ENCODE data around the gene CPNE6.

CPNE6 gene

DNA sequence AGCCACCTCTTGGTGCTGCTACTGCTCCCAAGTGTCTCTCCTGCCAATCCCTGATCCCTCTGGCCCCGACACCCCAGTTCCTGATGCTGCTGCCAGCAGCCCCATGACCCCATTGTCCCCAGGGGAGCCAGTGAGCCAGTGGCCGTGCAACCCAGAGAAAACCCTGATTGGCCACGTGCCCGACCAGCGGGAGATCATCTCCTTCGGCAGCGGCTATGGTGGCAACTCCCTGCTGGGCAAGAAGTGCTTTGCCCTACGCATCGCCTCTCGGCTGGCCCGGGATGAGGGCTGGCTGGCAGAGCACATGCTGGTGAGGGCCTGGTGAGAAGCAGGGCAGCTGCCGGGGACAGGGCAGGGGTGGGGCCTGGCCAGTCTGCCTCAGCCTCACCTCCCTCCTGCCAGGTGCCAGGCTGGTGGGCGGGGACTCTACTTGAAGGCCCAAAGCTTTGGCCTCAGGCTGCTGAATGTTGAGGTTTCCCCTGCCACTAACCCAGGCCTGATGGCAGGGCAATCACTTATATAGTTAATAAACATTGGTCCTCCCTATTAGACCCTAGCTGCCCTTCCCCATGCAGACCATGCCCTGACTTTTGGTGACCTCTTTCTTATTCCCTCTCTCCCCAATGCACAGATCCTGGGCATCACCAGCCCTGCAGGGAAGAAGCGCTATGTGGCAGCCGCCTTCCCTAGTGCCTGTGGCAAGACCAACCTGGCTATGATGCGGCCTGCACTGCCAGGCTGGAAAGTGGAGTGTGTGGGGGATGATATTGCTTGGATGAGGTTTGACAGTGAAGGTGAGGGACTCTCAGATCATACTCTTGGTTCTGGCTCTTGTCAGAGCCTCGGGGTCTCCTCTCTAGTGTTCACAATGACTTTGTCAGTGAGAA is 27.8 kb downstream of the CPNE6 start:
- no peak for TF ChIP-seq SNAI2 (CRISPR knock-in tag; IDR thresholded peaks at IDR 0.05)
- no peak for TF ChIP-seq BACH2 (CRISPR knock-in tag; IDR thresholded peaks at IDR 0.05; ENCODE audit: borderline replicate concordance)
- TF ChIP-seq, protein P1, sequence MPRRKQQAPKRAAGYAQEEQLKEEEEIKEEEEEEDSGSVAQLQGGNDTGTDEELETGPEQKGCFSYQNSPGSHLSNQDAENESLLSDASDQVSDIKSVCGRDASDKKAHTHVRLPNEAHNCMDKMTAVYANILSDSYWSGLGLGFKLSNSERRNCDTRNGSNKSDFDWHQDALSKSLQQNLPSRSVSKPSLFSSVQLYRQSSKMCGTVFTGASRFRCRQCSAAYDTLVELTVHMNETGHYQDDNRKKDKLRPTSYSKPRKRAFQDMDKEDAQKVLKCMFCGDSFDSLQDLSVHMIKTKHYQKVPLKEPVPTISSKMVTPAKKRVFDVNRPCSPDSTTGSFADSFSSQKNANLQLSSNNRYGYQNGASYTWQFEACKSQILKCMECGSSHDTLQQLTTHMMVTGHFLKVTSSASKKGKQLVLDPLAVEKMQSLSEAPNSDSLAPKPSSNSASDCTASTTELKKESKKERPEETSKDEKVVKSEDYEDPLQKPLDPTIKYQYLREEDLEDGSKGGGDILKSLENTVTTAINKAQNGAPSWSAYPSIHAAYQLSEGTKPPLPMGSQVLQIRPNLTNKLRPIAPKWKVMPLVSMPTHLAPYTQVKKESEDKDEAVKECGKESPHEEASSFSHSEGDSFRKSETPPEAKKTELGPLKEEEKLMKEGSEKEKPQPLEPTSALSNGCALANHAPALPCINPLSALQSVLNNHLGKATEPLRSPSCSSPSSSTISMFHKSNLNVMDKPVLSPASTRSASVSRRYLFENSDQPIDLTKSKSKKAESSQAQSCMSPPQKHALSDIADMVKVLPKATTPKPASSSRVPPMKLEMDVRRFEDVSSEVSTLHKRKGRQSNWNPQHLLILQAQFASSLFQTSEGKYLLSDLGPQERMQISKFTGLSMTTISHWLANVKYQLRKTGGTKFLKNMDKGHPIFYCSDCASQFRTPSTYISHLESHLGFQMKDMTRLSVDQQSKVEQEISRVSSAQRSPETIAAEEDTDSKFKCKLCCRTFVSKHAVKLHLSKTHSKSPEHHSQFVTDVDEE (CRISPR knock-in tag; IDR thresholded peaks at IDR 0.05) = no peak
- TF ChIP-seq RARB (CRISPR knock-in tag; IDR thresholded peaks at IDR 0.05) = no peak
- TF ChIP-seq ZNF70 (CRISPR knock-in tag; IDR thresholded peaks at IDR 0.05) = no peak
- ATAC-seq = no peak

DNA sequence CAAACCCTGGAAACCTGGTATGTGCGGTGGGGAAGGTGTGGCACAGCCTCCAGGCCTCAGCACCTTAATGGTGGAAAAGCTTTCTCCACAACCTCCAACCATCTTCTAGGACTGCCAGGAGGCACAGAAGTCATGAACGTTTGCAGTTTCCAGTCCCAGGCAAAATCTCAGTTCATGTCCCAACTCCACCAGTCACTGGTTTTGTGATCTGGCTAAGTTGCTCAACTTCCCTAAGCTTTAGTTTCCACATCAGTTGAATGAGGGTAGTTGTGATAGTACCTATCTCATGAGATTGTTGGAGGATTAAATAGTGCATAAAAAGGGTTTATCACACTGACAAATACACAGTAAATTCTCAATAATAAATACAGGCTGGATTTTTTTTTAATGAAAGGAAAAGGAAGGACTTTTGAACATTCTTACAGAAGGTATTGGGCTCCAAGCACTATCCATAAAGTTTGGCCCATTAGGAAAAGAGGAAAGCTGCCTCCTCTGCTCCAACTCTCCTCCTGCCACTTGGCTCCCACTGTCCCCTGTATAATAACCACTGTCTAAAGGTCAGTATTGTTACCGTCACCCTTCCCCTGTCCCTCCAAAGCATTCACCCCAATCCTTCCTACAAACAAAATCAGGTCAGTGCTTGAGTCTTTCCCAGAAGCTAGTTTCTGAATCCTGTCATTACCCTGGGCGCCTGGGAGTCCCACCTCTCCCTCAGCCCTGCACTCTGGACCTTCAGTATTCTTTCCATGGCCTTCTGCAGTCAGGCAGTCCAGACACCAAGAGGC is 29.0 kb downstream of the CPNE6 start:
- no peak for TF ChIP-seq OSR1 (CRISPR knock-in tag; IDR thresholded peaks at IDR 0.05)
- TF ChIP-seq ZFP3 (CRISPR knock-in tag; IDR thresholded peaks at IDR 0.05) = no peak
- TF ChIP-seq TCF4 (CRISPR knock-in tag; IDR thresholded peaks at IDR 0.05; ENCODE audit: borderline replicate concordance) = no peak
- ATAC-seq = no peak

DNA sequence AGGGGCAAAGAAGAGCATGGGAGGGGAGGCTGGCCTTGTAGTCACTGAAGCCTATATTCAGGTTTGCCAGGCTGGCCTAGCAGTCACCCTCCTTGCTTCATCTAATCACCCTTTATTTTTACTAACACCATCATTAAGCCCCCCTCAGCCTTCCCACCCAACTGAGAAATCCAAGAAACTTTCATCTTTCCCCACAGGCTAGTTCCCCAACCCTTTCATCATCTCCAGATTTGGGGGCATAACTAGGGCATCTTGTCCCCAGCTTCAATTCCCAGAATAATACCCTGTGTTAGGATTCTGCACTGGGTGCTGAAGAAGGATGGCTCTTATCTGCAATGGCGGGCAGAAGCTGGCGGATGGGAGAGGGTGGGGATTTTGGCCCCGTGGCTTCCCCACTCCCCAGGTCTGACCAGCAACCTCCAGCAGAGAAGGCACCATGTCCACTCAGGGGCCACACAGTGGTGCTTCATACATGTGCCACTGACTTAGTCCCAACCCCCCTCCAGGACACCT is 29.7 kb downstream of the CPNE6 start:
- TF ChIP-seq ZNF8 (CRISPR knock-in tag; IDR thresholded peaks at IDR 0.05) = no peak
- no peak for TF ChIP-seq SNAI2 (CRISPR knock-in tag; IDR thresholded peaks at IDR 0.05)
- no peak for TF ChIP-seq OSR1 (CRISPR knock-in tag; IDR thresholded peaks at IDR 0.05)
- TF ChIP-seq BACH2 (CRISPR knock-in tag; IDR thresholded peaks at IDR 0.05; ENCODE audit: borderline replicate concordance) = no peak
- TF ChIP-seq, protein P1 (CRISPR knock-in tag; IDR thresholded peaks at IDR 0.05) = no peak
- TF ChIP-seq, protein P2, sequence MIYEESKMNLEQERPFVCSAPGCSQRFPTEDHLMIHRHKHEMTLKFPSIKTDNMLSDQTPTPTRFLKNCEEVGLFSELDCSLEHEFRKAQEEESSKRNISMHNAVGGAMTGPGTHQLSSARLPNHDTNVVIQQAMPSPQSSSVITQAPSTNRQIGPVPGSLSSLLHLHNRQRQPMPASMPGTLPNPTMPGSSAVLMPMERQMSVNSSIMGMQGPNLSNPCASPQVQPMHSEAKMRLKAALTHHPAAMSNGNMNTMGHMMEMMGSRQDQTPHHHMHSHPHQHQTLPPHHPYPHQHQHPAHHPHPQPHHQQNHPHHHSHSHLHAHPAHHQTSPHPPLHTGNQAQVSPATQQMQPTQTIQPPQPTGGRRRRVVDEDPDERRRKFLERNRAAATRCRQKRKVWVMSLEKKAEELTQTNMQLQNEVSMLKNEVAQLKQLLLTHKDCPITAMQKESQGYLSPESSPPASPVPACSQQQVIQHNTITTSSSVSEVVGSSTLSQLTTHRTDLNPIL (CRISPR knock-in tag; IDR thresholded peaks at IDR 0.05; ENCODE audit: low read depth) = no peak
- TF ChIP-seq, protein P3, sequence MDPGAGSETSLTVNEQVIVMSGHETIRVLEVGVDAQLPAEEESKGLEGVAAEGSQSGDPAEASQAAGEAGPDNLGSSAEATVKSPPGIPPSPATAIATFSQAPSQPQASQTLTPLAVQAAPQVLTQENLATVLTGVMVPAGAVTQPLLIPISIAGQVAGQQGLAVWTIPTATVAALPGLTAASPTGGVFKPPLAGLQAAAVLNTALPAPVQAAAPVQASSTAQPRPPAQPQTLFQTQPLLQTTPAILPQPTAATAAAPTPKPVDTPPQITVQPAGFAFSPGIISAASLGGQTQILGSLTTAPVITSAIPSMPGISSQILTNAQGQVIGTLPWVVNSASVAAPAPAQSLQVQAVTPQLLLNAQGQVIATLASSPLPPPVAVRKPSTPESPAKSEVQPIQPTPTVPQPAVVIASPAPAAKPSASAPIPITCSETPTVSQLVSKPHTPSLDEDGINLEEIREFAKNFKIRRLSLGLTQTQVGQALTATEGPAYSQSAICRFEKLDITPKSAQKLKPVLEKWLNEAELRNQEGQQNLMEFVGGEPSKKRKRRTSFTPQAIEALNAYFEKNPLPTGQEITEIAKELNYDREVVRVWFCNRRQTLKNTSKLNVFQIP (CRISPR knock-in tag; IDR thresholded peaks at IDR 0.05; ENCODE audit: borderline replicate concordance, low read depth) = no peak
- TF ChIP-seq TCF4 (CRISPR knock-in tag; IDR thresholded peaks at IDR 0.05; ENCODE audit: borderline replicate concordance) = no peak
- no peak for TF ChIP-seq RARB (CRISPR knock-in tag; IDR thresholded peaks at IDR 0.05)
- TF ChIP-seq ZFP3 (CRISPR knock-in tag; IDR thresholded peaks at IDR 0.05) = no peak
- TF ChIP-seq CSDC2 (CRISPR knock-in tag; IDR thresholded peaks at IDR 0.05) = no peak
- no peak for TF ChIP-seq PPARA (CRISPR knock-in tag; IDR thresholded peaks at IDR 0.05; ENCODE audit: borderline replicate concordance)
- TF ChIP-seq ZNF565 (CRISPR knock-in tag; conservative IDR thresholded peaks at IDR 0.05; ENCODE audit: low read depth) = no peak
- TF ChIP-seq ISL1 (CRISPR knock-in tag; IDR thresholded peaks at IDR 0.05) = no peak
- TF ChIP-seq TOX (CRISPR knock-in tag; IDR thresholded peaks at IDR 0.05; ENCODE audit: borderline replicate concordance) = no peak
- TF ChIP-seq ZFP30 (CRISPR knock-in tag; IDR thresholded peaks at IDR 0.05) = no peak
- TF ChIP-seq, protein P4, sequence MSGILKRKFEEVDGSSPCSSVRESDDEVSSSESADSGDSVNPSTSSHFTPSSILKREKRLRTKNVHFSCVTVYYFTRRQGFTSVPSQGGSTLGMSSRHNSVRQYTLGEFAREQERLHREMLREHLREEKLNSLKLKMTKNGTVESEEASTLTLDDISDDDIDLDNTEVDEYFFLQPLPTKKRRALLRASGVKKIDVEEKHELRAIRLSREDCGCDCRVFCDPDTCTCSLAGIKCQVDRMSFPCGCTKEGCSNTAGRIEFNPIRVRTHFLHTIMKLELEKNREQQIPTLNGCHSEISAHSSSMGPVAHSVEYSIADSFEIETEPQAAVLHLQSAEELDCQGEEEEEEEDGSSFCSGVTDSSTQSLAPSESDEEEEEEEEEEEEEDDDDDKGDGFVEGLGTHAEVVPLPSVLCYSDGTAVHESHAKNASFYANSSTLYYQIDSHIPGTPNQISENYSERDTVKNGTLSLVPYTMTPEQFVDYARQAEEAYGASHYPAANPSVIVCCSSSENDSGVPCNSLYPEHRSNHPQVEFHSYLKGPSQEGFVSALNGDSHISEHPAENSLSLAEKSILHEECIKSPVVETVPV (CRISPR knock-in tag; IDR thresholded peaks at IDR 0.05) = no peak
- TF ChIP-seq, protein P5, sequence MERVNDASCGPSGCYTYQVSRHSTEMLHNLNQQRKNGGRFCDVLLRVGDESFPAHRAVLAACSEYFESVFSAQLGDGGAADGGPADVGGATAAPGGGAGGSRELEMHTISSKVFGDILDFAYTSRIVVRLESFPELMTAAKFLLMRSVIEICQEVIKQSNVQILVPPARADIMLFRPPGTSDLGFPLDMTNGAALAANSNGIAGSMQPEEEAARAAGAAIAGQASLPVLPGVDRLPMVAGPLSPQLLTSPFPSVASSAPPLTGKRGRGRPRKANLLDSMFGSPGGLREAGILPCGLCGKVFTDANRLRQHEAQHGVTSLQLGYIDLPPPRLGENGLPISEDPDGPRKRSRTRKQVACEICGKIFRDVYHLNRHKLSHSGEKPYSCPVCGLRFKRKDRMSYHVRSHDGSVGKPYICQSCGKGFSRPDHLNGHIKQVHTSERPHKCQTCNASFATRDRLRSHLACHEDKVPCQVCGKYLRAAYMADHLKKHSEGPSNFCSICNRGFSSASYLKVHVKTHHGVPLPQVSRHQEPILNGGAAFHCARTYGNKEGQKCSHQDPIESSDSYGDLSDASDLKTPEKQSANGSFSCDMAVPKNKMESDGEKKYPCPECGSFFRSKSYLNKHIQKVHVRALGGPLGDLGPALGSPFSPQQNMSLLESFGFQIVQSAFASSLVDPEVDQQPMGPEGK (CRISPR knock-in tag; IDR thresholded peaks at IDR 0.05; ENCODE audit: borderline replicate concordance) = no peak
- TF ChIP-seq ESRRG (CRISPR knock-in tag; IDR thresholded peaks at IDR 0.05) = no peak
- no peak for TF ChIP-seq ZNF70 (CRISPR knock-in tag; IDR thresholded peaks at IDR 0.05)
- ATAC-seq = no peak

Data from SK-N-SH treated with all-trans-retinoic acid at 6 μM for 48 hours (cell line).